ENCODE results near the gene ADAMTSL4. TPM values are rescaled to one million over a fixed set of nuclear protein-coding genes. Genes with fewer than 3 reads are reported as not detected.

The ADAMTSL4 gene
- total RNA-seq, 2 experiments from 2014 or later = 0.16 to 0.22 TPM

DNA sequence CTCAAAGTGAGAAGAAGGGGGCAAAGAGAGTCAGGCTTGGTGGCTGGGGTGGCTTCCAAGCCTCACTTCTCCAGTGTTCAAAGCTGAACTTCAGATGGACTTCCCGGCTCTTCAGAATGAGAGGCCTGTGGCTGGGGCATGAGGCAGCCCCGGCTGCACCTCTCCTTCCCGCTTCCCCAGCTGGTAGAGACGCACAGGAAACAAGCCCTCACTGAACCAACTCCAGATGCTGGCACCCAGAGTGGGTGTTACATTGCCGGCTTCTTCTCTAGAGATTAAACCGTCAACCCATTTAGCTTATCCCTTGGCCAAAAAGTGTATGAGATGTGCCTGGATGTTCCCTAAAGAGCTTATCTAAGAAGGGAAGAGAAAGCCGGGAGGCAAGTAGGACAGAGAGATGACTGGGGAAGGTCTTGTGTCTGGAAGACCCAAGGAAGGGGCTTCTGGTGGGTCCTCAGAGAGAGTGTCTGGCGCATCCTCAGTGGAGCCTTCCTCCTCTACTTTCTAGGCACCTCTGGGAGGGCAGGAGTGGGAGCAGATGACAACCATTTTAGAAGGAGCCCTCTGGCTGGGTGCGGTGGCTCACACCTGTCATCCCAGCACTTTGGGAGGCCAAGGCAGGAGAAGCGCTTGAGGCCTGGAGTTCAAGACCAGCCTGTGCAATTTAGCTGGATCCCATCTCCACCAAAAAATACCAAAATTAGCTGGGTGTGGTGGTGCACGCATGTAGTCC, 2.0 kb downstream of the ADAMTSL4 start:
- H3K4me3 Mint-ChIP-seq = peak overlapping the region; percentile 60
- no peak overlapping the region for H3K27ac ChIP-seq (ENCODE audit: low read depth in 1 of 2, low read length in 2 of 2)
- DNase-seq (peak in 1 of 14 experiments; percentile 51), ATAC-seq (ENCODE audit: poor library complexity) (peak; percentile 41)
- ChIA-PET POLR2A (interaction anchor here (0.6 to 1.8 kb wide), 7 partner anchors 10 to 78 kb away, joined by 3 to 10 read pairs (median 4); partner anchors contain the start of genes ENSA and MCL1), CTCF (interaction anchor here (0.6 to 2.3 kb wide), 4 partner anchors 8 to 225 kb away, joined by 3 to 8 read pairs (median 6); no protein-coding TSS in a partner anchor)
- H3K27me3 Mint-ChIP-seq = peaks cover 27% of the 10 kb centered on the region
- H3K9me3 Mint-ChIP-seq = no peaks in the 10 kb centered on the region
- H3K4me3 ChIP-seq (ENCODE audit: low read length) = no peak overlapping the region
- TF ChIP-seq, protein P1, sequence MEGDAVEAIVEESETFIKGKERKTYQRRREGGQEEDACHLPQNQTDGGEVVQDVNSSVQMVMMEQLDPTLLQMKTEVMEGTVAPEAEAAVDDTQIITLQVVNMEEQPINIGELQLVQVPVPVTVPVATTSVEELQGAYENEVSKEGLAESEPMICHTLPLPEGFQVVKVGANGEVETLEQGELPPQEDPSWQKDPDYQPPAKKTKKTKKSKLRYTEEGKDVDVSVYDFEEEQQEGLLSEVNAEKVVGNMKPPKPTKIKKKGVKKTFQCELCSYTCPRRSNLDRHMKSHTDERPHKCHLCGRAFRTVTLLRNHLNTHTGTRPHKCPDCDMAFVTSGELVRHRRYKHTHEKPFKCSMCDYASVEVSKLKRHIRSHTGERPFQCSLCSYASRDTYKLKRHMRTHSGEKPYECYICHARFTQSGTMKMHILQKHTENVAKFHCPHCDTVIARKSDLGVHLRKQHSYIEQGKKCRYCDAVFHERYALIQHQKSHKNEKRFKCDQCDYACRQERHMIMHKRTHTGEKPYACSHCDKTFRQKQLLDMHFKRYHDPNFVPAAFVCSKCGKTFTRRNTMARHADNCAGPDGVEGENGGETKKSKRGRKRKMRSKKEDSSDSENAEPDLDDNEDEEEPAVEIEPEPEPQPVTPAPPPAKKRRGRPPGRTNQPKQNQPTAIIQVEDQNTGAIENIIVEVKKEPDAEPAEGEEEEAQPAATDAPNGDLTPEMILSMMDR (IDR thresholded peaks at IDR 0.05) = no peak
- peaks cover 41% of the 10 kb centered on the region for H3K4me1 ChIP-seq (ENCODE audit: insufficient read depth, low read length)
- no peaks in the 10 kb centered on the region for H3K9me3 ChIP-seq (ENCODE audit: control insufficient read depth in 1 of 2, insufficient read depth in 1 of 2, low read length in 2 of 2)
- H3K36me3 ChIP-seq (ENCODE audit: insufficient read depth, low read length) = peaks cover 3% of the 10 kb centered on the region
- H3K27ac Mint-ChIP-seq = no peak overlapping the region
- peaks cover 8 to 10% of the 10 kb centered on the region in 2 experiments for H3K27me3 ChIP-seq (ENCODE audit: control insufficient read depth in 1 of 2, insufficient read depth in 2 of 2, low read length in 2 of 2)
- intact Hi-C loops (cut with DNase I, micrococcal nuclease) = no loop called here
- H3K36me3 Mint-ChIP-seq (ENCODE audit: low read depth) = peaks cover 4% of the 10 kb centered on the region
- H3K4me1 Mint-ChIP-seq (ENCODE audit: low read depth) = peaks cover 23% of the 10 kb centered on the region

DNA sequence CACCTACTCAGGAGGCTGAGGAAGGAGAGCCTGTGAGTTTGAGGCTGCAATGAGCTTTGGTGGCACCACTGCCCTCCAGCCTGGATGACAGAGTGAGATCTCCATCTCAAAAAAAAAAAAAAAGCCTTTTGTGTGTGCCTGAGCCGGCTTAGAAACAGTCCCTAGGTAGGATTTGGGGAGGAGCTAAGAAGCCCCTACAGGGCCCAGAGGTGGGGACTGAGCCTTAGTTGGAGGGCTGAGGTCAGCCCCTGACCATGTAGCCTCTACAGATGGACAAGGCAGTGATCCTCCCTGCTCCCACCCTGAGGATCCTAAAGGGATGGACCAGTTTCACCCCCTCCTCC, 2.5 kb downstream of the ADAMTSL4 start:
- H3K9me3 ChIP-seq (ENCODE audit: control insufficient read depth in 1 of 2, insufficient read depth in 1 of 2, low read length in 2 of 2) = no peaks in the 10 kb centered on the region
- Mint-ChIP-seq H3K27me3 (peaks cover 22% of the 10 kb centered on the region), H3K4me3 (no peak overlapping the region), H3K36me3 (ENCODE audit: low read depth) (peaks cover 4% of the 10 kb centered on the region), H3K4me1 (ENCODE audit: low read depth) (peaks cover 23% of the 10 kb centered on the region), H3K9me3 (no peaks in the 10 kb centered on the region), H3K27ac (no peak overlapping the region)
- POLR2A ChIA-PET = interaction anchor here (0.6 to 1.8 kb wide), 6 partner anchors 9 to 78 kb away, joined by 3 to 10 read pairs (median 4); partner anchors contain the start of genes ENSA and MCL1
- peaks cover 7 to 8% of the 10 kb centered on the region in 2 experiments for H3K27me3 ChIP-seq (ENCODE audit: control insufficient read depth in 1 of 2, insufficient read depth in 2 of 2, low read length in 2 of 2)
- DNase-seq = no peak
- H3K36me3 ChIP-seq (ENCODE audit: insufficient read depth, low read length) = peaks cover 3% of the 10 kb centered on the region
- TF ChIP-seq, protein P1 (IDR thresholded peaks at IDR 0.05) = no peak
- H3K4me1 ChIP-seq (ENCODE audit: insufficient read depth, low read length) = peaks cover 41% of the 10 kb centered on the region
- no peak for ATAC-seq (ENCODE audit: poor library complexity)
- intact Hi-C loops (cut with DNase I, micrococcal nuclease) = no loop called here
- H3K27ac ChIP-seq (ENCODE audit: low read depth in 1 of 2, low read length in 2 of 2) = no peak overlapping the region
- CTCF ChIA-PET = interaction anchor here (0.7 to 2.3 kb wide), 4 partner anchors 8 to 225 kb away, joined by 3 to 8 read pairs (median 5); no protein-coding TSS in a partner anchor
- H3K4me3 ChIP-seq (ENCODE audit: low read length) = no peak overlapping the region

DNA sequence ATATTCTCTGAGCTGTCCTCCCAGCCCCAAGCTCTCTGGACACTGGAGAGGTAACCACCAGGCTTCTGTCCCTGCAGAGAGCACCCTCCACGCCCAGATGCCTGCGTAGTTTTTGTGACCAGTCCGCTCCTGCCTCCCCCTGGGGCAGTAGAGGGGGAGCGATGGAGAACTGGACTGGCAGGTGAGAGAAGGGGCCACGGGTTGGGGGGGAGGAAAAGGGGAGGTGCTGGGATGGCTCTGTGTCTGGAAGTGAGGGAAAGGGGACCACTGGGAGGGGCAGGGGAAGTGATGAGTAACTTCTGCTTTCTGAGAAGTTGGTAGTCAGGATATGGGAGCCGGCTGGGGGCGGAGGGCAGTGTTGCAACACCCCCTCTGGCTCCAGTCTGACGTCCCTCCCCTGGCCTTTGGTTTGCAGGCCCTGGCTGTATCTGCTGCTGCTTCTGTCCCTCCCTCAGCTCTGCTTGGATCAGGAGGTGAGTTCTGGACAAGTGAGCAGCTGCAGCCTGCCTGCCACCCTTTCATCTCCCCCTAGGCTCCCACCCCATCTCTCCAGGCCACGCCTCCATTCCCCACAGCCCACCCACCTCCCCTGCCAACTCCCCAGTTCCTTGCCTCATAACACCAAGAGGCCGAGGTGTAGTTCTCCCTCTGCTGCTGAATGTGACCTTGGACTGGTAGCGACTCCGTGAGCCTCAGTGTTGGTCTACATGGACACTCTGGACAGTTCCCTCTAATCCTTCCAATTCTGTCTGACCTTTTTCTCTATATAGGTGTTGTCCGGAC, 3.1 kb downstream of the ADAMTSL4 start:
- Histone ChIP-seq H3K9me3 (ENCODE audit: control insufficient read depth in 1 of 2, insufficient read depth in 1 of 2, low read length in 2 of 2) (no peaks in the 10 kb centered on the region), H3K27me3 (ENCODE audit: control insufficient read depth in 1 of 2, insufficient read depth in 2 of 2, low read length in 2 of 2) (peaks cover 3 to 5% of the 10 kb centered on the region in 2 experiments), H3K4me3 (ENCODE audit: low read length) (no peak overlapping the region), H3K27ac (ENCODE audit: low read depth in 1 of 2, low read length in 2 of 2) (no peak overlapping the region), H3K36me3 (ENCODE audit: insufficient read depth, low read length) (peaks cover 3% of the 10 kb centered on the region), H3K4me1 (ENCODE audit: insufficient read depth, low read length) (peaks cover 41% of the 10 kb centered on the region)
- ATAC-seq (ENCODE audit: poor library complexity) = no peak
- Mint-ChIP-seq H3K27me3 (peaks cover 18% of the 10 kb centered on the region), H3K36me3 (ENCODE audit: low read depth) (peaks cover 4% of the 10 kb centered on the region), H3K27ac (no peak overlapping the region), H3K9me3 (no peaks in the 10 kb centered on the region), H3K4me1 (ENCODE audit: low read depth) (peaks cover 23% of the 10 kb centered on the region), H3K4me3 (peak overlapping the region; percentile 48)
- intact Hi-C loops (cut with DNase I, micrococcal nuclease) = no loop called here
- ChIA-PET CTCF (interaction anchor here (0.7 to 2.3 kb wide), 4 partner anchors 7 to 226 kb away, joined by 3 to 8 read pairs (median 5); no protein-coding TSS in a partner anchor), POLR2A (interaction anchor here (0.9 to 1.8 kb wide), 4 partner anchors 8 to 77 kb away, joined by 3 to 10 read pairs (median 6); partner anchors contain the start of genes ENSA and MCL1)
- peak in 3 of 14 experiments; percentile 34 to 72 (median 67) for DNase-seq
- TF ChIP-seq, protein P1 (IDR thresholded peaks at IDR 0.05) = no peak
